Measurements from ENCODE around the gene IGFLR1.

Gene IGFLR1, protein sequence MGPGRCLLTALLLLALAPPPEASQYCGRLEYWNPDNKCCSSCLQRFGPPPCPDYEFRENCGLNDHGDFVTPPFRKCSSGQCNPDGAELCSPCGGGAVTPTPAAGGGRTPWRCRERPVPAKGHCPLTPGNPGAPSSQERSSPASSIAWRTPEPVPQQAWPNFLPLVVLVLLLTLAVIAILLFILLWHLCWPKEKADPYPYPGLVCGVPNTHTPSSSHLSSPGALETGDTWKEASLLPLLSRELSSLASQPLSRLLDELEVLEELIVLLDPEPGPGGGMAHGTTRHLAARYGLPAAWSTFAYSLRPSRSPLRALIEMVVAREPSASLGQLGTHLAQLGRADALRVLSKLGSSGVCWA

DNA sequence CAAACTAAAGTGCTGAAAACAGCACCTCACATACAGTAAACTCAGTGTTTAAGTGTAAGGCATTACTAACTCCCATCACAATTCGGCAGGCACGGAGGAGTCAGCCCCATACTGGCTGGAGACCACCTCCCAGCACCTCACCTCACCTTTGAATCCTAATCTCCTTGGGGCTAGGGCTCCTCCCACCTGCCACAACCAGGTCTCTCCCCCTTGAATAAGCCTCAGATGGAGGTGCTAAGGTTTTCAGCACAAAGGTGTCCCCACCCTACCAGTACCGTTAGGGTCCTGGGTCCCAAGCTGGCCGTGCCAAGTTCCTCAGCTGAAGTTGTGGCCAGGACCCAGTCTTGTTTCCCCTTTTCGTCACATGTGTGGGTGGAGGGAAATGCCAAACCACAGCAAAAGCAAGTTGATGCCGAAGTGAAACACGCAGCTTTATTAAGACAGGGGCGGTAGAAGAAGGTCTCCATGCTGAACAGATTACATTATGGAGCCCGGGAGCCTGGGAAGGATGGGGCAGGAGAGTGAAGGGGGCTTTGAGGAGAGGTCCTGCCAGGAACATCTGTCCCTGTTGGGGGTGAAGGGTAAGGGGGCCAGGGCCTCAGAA lies at the start of gene IGFLR1:
Gene IGFLR1, minus strand, starts transcription at position 332 of the 604 bp plus-strand sequence. CDS start 1,272 bp downstream, outside the sequence.
- DNase-seq = peak; percentile 90 to 96 (median 94)

- DNase-seq = no peak
These were observed 49.6 kb upstream of the IGFLR1 start for GRCh38 chr19:35791814-35792279.

GRCh38 chr19:35790981-35791813 lies 48.9 kb upstream of the IGFLR1 start:
- DNase-seq = no peak

DNA sequence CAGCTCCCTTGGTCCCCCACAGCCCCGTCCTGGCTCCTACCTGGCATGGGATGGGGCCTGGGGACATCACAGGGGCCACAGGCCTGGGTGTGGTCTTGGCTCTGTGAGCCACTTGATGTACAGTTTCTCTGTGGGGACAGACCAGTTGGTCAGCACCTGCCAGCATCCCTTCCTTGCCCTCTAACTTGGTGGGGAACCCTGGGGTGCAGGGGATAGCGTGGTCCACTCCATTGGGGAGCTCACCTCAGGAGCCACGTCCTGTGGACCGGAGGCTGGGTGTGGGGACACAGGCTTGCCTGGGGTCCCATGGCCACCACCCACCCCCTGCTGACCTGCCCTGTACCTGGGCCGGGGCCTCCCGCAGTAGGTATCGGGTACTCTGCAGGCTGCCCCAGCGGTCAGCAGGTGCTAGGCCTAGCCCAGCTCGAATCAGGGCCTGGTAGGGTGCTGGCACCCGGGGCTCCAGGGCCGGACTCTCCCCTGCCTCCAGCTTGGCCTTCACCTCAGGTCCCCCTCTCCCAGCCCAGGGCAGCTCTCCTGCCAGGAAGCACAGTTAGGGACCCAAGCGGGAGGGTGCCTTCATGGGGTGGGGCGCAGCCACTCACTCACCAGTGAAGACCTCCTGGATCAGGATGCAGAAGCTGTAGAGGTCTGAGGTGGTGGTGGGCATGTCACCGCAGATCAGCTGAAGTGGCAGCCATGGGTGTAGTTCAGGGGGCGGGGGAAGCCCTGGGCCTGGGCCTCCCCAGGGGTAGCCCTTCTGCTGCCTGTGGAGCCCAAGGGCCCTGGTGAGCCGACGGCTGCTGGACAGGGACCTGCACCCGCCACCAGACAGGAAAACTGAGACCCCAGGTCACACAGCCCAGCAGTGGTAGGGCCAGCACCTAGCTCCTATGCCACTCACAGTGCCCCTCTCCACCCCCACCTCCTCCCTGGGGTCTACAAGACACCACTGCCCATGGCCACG lies 48.0 kb upstream of the IGFLR1 start:
- DNase-seq = no peak

DNA sequence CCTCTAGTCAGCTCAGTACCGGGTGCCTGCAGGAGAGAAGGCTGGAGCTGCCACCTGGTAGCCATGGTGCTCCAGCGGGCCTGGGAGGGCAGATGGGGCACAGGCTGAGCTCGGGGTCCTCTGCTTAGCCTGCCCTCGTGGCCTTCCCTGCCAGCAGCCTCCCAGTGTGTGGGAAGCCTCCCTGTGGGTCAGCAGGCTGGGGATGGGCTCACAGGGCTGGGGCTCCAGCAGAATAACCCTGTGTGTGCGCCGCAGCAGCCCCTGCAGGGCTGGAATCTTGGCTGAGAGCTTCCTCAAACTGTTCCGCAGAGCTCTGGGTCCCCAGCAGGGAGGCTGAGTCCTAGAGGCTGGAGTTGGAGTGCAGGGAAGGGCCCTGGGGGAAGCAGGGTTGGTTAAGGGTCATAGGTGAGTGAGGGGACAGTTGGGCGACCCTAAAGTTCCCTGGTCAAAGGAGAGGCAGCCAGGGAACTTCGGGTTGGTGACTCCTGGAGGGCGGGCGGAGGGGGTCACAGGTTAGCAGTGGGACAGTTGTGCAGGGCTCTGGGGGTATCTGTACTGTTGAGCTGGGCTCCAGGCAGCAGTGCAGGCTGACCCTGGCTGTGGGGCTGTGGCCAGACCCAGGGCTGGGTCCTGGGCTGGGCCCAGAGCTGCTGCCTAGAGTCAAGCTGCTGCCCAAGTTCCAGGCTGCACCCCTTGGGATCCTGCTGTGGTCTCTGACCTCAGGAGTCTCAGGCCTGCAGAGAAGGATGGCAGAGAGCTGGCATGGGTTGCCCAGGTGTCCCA lies 47.1 kb upstream of the IGFLR1 start:
- DNase-seq = no peak

GRCh38 chr19:35788205-35788960 lies 46.1 kb upstream of the IGFLR1 start:
- DNase-seq = no peak

DNA sequence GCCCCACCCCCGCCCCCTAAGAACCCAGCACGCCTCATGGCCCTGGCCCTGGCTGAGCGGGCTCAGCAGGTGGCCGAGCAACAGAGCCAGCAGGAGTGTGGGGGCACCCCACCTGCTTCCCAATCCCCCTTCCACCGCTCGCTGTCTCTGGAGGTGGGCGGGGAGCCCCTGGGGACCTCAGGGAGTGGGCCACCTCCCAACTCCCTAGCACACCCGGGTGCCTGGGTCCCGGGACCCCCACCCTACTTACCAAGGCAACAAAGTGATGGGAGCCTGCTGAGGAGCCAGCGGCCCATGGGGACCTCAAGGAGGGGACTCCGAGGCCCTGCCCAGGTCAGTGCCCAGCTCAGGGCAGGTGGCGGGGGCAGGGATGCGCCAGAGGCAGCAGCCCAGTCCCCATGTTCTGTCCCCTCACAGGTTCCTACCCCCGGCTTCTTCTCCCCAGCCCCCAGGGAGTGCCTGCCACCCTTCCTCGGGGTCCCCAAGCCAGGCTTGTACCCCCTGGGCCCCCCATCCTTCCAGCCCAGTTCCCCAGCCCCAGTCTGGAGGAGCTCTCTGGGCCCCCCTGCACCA lies 45.1 kb upstream of the IGFLR1 start:
- DNase-seq = no peak

DNA sequence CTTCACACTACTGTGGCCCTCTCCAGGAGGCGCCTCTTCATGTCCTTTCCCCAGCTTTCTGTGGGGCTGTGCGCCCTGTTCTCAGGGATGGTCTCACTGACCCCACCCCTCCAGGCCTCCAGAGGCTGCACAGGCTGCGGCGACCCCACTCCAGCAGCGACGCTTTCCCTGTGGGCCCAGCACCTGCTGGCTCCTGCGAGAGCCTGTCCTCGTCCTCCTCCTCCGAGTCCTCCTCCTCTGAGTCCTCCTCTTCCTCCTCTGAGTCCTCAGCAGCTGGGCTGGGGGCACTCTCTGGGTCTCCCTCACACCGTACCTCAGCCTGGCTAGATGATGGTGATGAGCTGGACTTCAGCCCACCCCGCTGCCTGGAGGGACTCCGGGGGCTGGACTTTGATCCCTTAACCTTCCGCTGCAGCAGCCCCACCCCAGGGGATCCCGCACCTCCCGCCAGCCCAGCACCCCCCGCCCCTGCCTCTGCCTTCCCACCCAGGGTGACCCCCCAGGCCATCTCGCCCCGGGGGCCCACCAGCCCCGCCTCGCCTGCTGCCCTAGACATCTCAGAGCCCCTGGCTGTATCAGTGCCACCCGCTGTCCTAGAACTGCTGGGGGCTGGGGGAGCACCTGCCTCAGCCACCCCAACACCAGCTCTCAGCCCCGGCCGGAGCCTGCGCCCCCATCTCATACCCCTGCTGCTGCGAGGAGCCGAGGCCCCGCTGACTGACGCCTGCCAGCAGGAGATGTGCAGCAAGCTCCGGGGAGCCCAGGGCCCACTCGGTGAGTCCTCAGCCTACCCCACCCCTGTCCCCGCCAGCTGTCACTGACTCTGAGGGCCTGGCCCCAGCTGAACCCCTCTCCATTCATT lies 44.3 kb upstream of the IGFLR1 start:
- DNase-seq = no peak

DNA sequence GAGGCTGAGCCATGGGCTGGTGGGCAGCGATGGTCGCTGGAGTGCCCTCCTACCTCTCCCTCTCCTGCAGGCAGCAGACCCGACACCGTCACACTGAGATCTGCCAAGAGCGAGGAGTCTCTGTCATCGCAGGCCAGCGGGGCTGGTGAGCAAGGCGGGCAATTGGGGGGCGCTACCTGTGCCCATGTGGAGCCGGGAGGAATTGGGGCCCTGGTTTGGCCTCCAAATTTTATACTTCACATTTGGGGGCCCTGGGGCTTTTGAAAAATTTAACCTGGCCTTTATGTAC lies 43.0 kb upstream of the IGFLR1 start:
- DNase-seq = no peak

- DNase-seq = no peak
These were observed 42.5 kb upstream of the IGFLR1 start for GRCh38 chr19:35784503-35785338.

DNA sequence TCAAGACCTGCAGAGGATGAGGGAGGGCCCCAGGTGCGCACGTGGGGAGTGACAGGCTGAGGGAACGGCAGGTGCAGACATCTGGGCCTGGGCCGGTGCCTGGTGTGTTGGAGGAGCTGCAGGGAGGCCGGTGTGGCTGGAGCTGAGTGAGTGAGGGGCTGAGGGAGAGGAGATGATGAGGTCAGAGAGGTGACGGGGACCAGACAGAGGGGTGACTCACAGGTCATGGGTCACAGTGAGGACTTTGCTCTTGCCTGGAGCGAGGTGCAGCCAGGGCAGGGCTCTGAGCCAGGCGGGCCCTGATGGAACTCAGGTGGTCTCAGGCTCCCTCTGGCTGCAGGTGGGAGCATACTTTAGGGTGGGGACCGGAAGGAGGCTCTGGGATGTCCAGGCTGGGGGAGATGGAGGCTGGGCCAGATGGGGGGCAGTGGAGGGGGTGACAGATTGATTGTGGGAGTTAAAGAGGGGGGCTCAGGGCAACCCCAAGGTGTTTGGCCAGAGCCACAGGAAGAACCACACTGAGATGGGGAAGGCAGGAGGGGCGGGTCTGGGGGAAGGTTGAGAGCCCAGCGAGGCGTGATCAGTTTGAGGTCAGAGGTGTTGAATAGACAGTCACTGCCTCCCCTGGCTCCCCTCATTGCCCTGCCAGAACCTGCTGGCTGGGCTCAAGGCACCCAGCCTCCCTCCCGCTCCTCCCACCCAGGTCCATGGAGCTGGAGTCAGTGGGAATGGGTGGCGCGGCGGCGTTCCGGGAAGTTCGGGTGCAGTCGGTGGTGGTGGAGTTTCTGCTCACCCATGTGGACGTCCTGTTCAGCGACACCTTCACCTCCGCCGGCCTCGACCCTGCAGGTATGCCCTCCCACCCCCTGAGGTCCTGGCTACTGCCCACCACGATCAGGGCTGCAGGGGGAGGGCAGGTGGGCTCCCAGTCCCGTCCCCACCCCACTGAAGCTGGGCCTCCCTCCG lies 41.5 kb upstream of the IGFLR1 start:
- no peak for DNase-seq

DNA sequence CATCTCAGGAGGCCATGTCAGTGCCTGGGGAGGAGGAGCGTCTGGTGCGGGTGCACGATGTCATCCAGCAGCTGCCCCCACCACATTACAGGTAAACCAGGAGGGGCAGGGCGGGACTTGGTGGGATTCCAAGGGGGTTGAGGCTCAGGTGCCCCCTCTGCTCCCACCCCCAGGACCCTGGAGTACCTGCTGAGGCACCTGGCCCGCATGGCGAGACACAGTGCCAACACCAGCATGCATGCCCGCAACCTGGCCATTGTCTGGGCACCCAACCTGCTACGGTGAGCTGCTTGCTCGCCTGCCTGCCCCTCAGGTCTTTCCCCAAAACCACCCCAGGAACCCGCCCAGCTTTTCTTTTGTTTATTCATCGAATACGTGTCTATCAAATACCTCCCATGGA lies 40.3 kb upstream of the IGFLR1 start:
- DNase-seq = no peak

DNA sequence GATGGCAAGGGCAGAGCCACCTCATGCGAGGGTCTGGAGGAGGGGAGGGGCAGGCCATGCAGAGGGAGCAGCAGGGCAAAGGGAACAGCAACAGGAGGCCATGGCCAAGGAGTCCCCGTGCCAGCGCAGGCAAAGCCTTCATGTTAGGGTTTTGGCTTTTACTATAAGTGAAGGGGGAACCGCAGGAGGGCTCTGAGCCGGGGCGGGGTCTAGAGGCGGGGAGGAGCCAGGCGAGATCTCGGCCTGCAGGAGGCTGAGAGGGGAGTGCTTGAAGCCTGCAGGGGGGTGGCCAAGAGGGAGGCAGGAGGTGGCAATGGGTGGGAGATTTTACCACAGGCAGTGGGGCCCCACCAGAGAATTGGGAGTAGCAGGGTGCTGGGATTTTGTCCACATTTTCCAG lies 39.4 kb upstream of the IGFLR1 start:
- DNase-seq = no peak

- DNase-seq = no peak
These were observed 38.5 kb upstream of the IGFLR1 start for GRCh38 chr19:35780717-35781116.

GRCh38 chr19:35780058-35780457 lies 37.8 kb upstream of the IGFLR1 start:
- no peak for DNase-seq

GRCh38 chr19:35779033-35779432 lies 36.8 kb upstream of the IGFLR1 start:
- no peak for DNase-seq

- no peak for DNase-seq
These were observed 35.7 kb upstream of the IGFLR1 start for GRCh38 chr19:35777961-35778360.
